Measurements from ENCODE around the gene ITGBL1.

DNA sequence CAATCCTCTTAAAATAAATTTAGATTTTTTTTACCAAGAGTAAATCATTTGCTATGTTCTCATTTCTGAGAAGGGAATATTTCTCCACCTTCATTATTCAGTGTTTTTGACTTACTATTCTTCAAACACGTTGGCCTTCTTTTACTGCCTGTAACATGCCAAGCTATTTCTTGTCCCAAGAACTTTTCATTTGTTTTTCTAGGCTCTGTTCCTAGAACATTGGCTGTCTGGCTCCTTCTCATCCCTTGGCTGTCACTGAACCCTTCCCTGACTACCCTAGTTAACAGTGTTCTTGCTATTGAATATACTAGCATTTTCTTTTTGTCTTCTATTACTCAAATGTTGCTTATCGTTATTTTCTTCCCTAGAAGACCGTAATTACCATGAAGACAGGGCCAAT is 248.1 kb downstream of the ITGBL1 start:
- TF ChIP-seq, protein P1, sequence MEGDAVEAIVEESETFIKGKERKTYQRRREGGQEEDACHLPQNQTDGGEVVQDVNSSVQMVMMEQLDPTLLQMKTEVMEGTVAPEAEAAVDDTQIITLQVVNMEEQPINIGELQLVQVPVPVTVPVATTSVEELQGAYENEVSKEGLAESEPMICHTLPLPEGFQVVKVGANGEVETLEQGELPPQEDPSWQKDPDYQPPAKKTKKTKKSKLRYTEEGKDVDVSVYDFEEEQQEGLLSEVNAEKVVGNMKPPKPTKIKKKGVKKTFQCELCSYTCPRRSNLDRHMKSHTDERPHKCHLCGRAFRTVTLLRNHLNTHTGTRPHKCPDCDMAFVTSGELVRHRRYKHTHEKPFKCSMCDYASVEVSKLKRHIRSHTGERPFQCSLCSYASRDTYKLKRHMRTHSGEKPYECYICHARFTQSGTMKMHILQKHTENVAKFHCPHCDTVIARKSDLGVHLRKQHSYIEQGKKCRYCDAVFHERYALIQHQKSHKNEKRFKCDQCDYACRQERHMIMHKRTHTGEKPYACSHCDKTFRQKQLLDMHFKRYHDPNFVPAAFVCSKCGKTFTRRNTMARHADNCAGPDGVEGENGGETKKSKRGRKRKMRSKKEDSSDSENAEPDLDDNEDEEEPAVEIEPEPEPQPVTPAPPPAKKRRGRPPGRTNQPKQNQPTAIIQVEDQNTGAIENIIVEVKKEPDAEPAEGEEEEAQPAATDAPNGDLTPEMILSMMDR (IDR thresholded peaks at IDR 0.05; ENCODE audit: insufficient read depth, low read length, poor library complexity, severe bottlenecking) = no peak
- no peak for TF ChIP-seq EZH2phosphoT487 (conservative IDR thresholded peaks at IDR 0.05; ENCODE audit: low read length)
